Adrenal gland (tissue), 12 donors: ENCODE results near the gene TMEM132D. TPM values are rescaled to one million over a fixed set of nuclear protein-coding genes. Genes with fewer than 3 reads are reported as not detected.

Source experiments
- DNase-seq, 7 donors: peaks; one replicate each; pipeline ENCODE4 v3.0.0-alpha.2; 2019 to 2020
- H3K27ac ChIP-seq, 5 donors: fragments of 200-600 bp; sonication (generic) in 4 of 5; 1 replicate in 3 of 5; 2 replicates in 2 of 5; pipeline versions ENCODE4 v1.5.1 to v1.8.0; 2016 to 2020; ENCODE audit warnings: mild to moderate bottlenecking in 1 of 5
- H3K27me3 ChIP-seq: fragments of 200-600 bp; 2 replicates; pipeline ENCODE4 v1.8.0; 2021
- H3K36me3 ChIP-seq, 2 donors: fragments of 200-600 bp; replicated peaks in 1 of 2; 1 replicate in 1 of 2; 2 replicates in 1 of 2; pipeline versions ENCODE4 v1.5.1 to v1.8.0; 2018 to 2022
- H3K4me1 ChIP-seq, 2 donors: fragments of 200-600 bp; replicated peaks in 1 of 2; 1 replicate in 1 of 2; 2 replicates in 1 of 2; pipeline versions ENCODE4 v1.5.1 to v1.8.0; 2018 to 2021
- H3K4me3 ChIP-seq, 4 donors: fragments of 200-600 bp; sonication (generic) in 3 of 4; one replicate each; pipeline ENCODE4 v1.5.1; 2016 to 2018
- H3K9me3 ChIP-seq, 3 donors: fragments of 200-600 bp; sonication (generic) in 1 of 3; replicated peaks in 1 of 3; 1 replicate in 2 of 3; 2 replicates in 1 of 3; pipeline versions ENCODE4 v1.5.1 to v1.8.0; 2016 to 2021
- POLR2A ChIP-seq, 2 donors: fragments of 450-650 bp; IDR thresholded peaks; one replicate each; pipeline ENCODE4 v1.6.1; 2017; ENCODE audit warnings: antibody characterized with exemption in 2 of 2, mild to moderate bottlenecking in 2 of 2, moderate library complexity in 1 of 2
- WGBS, 4 donors: extraction: QIAGEN DNeasy Blood & Tissue Kit in 2 of 4; methylation state at CpG; one replicate each; pipeline versions ENCODE4 v1.1.5 to v1.1.7; 2013 to 2017; 5-methylcytosine and 5-hydroxymethylcytosine counted together
- intact Hi-C, 2 donors: fragments of 100-400 bp; cut with DNase I; formaldehyde crosslinking; loops; one replicate each; pipeline versions ENCODE4 v1.14.1 to v1.15.0; 2022 to 2023
- polyA plus RNA-seq, 3 donors: library from polyadenylated mRNA; stranded (reverse); fragments of 200-250 nt in 2 of 3; fragments of 350-450 nt in 1 of 3; fragmentation: Illumina TruSeq in 1 of 3; extraction: RNeasy Lipid Tissue Mini Kit (QIAGEN cat#74804) in 1 of 3; gene quantifications; one replicate each; pipeline ENCODE4 v1.2.3, GENCODE V29; 2013 to 2014
- total RNA-seq, 9 donors: library from RNA; depleted of rRNA in 4 of 9; stranded (reverse); fragments of >200 nt in 4 of 9; fragments of 120-200 nt in 1 of 9; fragmentation: NEBNext Ultra II Directional in 1 of 9; extraction: Animal tissue kit (Norgen Biotek cat#: 25700) in 1 of 9; gene quantifications; one replicate each; pipeline versions ENCODE4 v1.1.0 to v1.2.4, GENCODE V29; 2013 to 2023
- TF ChIP-seq, protein P1 (sequence below), 6 experiments: fragments of 450-650 bp in 4 of 6; fragments of 200-600 bp in 2 of 6; sonication (generic) in 1 of 6; IDR thresholded peaks; 1 replicate in 5 of 6; 2 replicates in 1 of 6; pipeline versions ENCODE4 v1.5.1 to v1.8.0; 2016 to 2021; ENCODE audit warnings: antibody characterized with exemption in 6 of 6, mild to moderate bottlenecking in 2 of 6, moderate library complexity in 1 of 6
- donor health status: healthy with polysubstance abuse.
- donor health status: Bipolar disorder and iron deficiency.
- donor health status: DM: yes; HTN: yes; CAD: no.
- donor health status: DM: no; HTN: no; CAD: no.
- donor health status: DM: no; HTN: no; CAD: no.
- donor health status: DM: yes; HTN: yes; CAD: no.

The TMEM132D gene
- total and polyA plus RNA-seq, 12 donors: 0.03 to 0.83 (median 0.35) TPM; not detected in 8

- intact Hi-C loops: no loop called here
- TF ChIP-seq POLR2A (IDR thresholded peaks at IDR 0.05): no peak
- TF ChIP-seq, protein P1, sequence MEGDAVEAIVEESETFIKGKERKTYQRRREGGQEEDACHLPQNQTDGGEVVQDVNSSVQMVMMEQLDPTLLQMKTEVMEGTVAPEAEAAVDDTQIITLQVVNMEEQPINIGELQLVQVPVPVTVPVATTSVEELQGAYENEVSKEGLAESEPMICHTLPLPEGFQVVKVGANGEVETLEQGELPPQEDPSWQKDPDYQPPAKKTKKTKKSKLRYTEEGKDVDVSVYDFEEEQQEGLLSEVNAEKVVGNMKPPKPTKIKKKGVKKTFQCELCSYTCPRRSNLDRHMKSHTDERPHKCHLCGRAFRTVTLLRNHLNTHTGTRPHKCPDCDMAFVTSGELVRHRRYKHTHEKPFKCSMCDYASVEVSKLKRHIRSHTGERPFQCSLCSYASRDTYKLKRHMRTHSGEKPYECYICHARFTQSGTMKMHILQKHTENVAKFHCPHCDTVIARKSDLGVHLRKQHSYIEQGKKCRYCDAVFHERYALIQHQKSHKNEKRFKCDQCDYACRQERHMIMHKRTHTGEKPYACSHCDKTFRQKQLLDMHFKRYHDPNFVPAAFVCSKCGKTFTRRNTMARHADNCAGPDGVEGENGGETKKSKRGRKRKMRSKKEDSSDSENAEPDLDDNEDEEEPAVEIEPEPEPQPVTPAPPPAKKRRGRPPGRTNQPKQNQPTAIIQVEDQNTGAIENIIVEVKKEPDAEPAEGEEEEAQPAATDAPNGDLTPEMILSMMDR (IDR thresholded peaks at IDR 0.05): no peak
- 70 to 77% (median 73%) methylated on average over 13 of the region's 13 CpGs for WGBS, 4 donors
- H3K27me3 ChIP-seq: no peaks in the 10 kb centered on the region
- no peak overlapping the region for H3K27ac ChIP-seq
- no peaks in the 10 kb centered on the region for H3K36me3 ChIP-seq
- no peaks in the 10 kb centered on the region for H3K9me3 ChIP-seq
- no peaks in the 10 kb centered on the region for H3K4me1 ChIP-seq
- H3K4me3 ChIP-seq: no peak overlapping the region
- no peak for DNase-seq
Observed at GRCh38 chr12:129873111-129873832, 30.6 kb downstream of the TMEM132D start.

- Histone ChIP-seq H3K4me3 (no peak overlapping the region), H3K36me3 (no peaks in the 10 kb centered on the region), H3K9me3 (no peaks in the 10 kb centered on the region), H3K4me1 (no peaks in the 10 kb centered on the region), H3K27me3 (no peaks in the 10 kb centered on the region), H3K27ac (no peak overlapping the region)
- DNase-seq: no peak
- TF ChIP-seq POLR2A (IDR thresholded peaks at IDR 0.05): no peak
- TF ChIP-seq, protein P1 (IDR thresholded peaks at IDR 0.05): no peak
- 44 to 63% (median 50%) methylated on average over 17 to 19 of the region's 19 CpGs for WGBS, 4 donors
- intact Hi-C loops: no loop called here
Observed at GRCh38 chr12:129871991-129872972, 31.5 kb downstream of the TMEM132D start.

GRCh38 chr12:129870796-129871195 is 33.0 kb downstream of the TMEM132D start:
- Histone ChIP-seq H3K27me3 (no peaks in the 10 kb centered on the region), H3K4me3 (no peak overlapping the region), H3K9me3 (no peaks in the 10 kb centered on the region), H3K4me1 (no peaks in the 10 kb centered on the region), H3K36me3 (no peaks in the 10 kb centered on the region), H3K27ac (no peak overlapping the region)
- TF ChIP-seq, protein P1 (IDR thresholded peaks at IDR 0.05): no peak
- no peak for TF ChIP-seq POLR2A (IDR thresholded peaks at IDR 0.05)
- no peak for DNase-seq
- intact Hi-C loops: no loop called here
- whole genome bisulfite sequencing, 4 donors: 65 to 78% (median 70%) methylated on average over 3 to 5 of the region's 5 CpGs

GRCh38 chr12:129870136-129870535 is 33.7 kb downstream of the TMEM132D start:
- WGBS, 4 donors: 71 to 89% (median 85%) methylated on average over 2 of the region's 2 CpGs
- no peak overlapping the region for H3K4me3 ChIP-seq
- intact Hi-C loops: no loop called here
- H3K4me1 ChIP-seq: no peaks in the 10 kb centered on the region
- no peaks in the 10 kb centered on the region for H3K36me3 ChIP-seq
- DNase-seq: no peak
- H3K27ac ChIP-seq: no peak overlapping the region
- H3K27me3 ChIP-seq: no peaks in the 10 kb centered on the region
- TF ChIP-seq, protein P1 (IDR thresholded peaks at IDR 0.05): no peak
- no peak for TF ChIP-seq POLR2A (IDR thresholded peaks at IDR 0.05)
- H3K9me3 ChIP-seq: no peaks in the 10 kb centered on the region
